NT2/D1 (cell line): ENCODE data around the gene EFNA3.

Source experiments
- SUZ12 ChIP-seq: IDR thresholded peaks from 2 replicates; pipeline ENCODE4 v1.6.1; 2011; ENCODE audit not compliant: insufficient read length, insufficient read depth; ENCODE audit errors: extremely low read depth
- YY1 ChIP-seq: IDR thresholded peaks from 2 replicates; pipeline ENCODE4 v1.6.1; 2011; ENCODE audit not compliant: insufficient read length, insufficient read depth
- ZNF274 ChIP-seq: IDR thresholded peaks from 2 replicates; pipeline ENCODE4 v1.6.1; 2011; ENCODE audit warnings: mild to moderate bottlenecking, low read depth, low read length

DNA sequence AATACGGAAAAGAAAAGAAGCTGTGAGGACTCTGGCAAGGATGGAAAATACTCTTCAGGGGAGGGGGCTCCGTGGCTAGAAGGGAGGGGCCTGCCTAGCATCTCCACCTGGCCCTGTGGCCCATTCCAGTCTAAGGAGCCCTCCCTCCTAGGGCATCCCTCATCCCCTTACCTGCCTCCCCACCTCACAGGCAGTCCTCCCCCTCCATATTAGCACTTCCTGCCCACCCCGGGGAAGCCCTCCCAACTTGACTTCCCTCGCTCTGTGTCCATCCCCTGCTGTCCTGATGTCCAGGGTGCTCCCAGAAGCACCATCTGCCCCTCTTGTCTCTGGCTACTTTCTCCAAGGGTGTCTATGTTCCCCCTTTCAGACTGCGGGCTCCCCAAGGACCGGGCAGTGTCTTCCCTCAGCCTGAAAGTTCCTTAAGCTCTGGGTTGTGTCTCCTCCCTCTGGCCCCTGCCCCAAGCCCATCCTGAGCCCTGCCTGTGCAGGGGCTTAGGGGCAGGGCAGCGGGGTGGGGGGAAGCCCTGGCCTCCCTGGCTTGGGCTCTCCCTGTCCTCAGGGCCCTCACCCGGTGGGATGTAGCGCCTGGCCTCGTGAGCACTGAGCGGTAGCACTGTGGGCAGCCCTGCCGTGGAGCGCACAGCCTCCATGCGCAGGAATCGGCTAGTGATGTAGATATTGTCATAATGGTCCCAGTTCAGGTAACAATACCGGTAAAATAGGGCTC lies 49.0 kb upstream of the EFNA3 start:
- TF ChIP-seq YY1 (no peak), ZNF274 (no peak), SUZ12 (no peak)
